K562 (cell line): Measurements from ENCODE around the gene ZNF503.

Source experiments
- CTCF ChIP-seq, 3 experiments: IDR thresholded peaks in 2 of 3; conservative IDR thresholded peaks in 1 of 3; 2 replicates each; pipeline ENCODE4 v1.5.1; 2011 to 2012; ENCODE audit warnings: low read length in 3 of 3, mild to moderate bottlenecking in 3 of 3, control low read depth in 2 of 3, improper control_type of control experiment in 1 of 3, inconsistent platforms in 1 of 3, low read depth in 1 of 3, mixed read lengths in 1 of 3, moderate library complexity in 1 of 3; ENCODE audit not compliant: insufficient read depth in 2 of 3
- POLR2AphosphoS5 ChIP-seq: IDR thresholded peaks from 2 replicates; pipeline ENCODE4 v1.6.1; 2011; ENCODE audit warnings: mild to moderate bottlenecking, low read depth, low read length, moderate library complexity; ENCODE audit not compliant: control insufficient read depth, insufficient read depth
- TEAD4 ChIP-seq, 2 experiments: sonication (generic) in 1 of 2; formaldehyde crosslinking in 1 of 2; IDR thresholded peaks; 2 replicates each; pipeline versions ENCODE4 v1.6.1 to v1.8.0; 2012 to 2022; ENCODE audit warnings: borderline replicate concordance in 1 of 2, inconsistent platforms in 1 of 2, low read length in 1 of 2, mild to moderate bottlenecking in 1 of 2, missing genetic modification reagents in 1 of 2
- ZBTB33 ChIP-seq: sonication (generic); formaldehyde crosslinking; IDR thresholded peaks from 2 replicates; pipeline ENCODE4 v1.8.1; 2023; ENCODE audit warnings: mild to moderate bottlenecking, missing genetic modification reagents

DNA sequence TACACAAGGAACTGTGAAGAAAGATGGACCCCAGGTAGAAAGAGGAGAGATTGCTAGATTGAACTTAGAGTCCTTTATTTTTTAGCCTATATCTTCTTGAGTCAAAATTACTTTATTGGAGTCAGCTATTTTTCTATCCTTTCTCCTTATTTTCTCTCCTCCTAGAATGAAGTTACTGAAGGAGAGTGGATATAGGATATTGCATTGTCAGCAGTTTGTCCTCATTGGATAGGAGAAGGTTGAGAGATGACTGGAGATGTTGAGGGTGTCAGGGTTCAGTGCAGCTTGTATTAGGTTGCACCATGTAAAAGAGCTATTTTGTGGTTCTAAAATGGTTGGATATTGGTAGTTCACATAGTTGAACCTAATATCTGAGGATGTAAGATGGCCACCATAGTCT lies 35.3 kb upstream of the ZNF503 start:
- TF ChIP-seq CTCF (IDR thresholded peaks at IDR 0.05 in 2 of 3, conservative IDR thresholded peaks at IDR 0.05 in 1 of 3; ENCODE audit: insufficient read depth in 2 of 3, low read depth in 1 of 3, low read length in 3 of 3) (no peak), POLR2AphosphoS5 (no peak), TEAD4 (IDR thresholded peaks at IDR 0.05; ENCODE audit: low read length) (no peak), TEAD4 (CRISPR knock-in tag; IDR thresholded peaks at IDR 0.05; ENCODE audit: borderline replicate concordance) (no peak), ZBTB33 (CRISPR knock-in tag) (no peak)
